ENCODE results near the gene SYT7.

GRCh38 chr11:61480261-61480993 lies 100.4 kb downstream of the SYT7 start:
- no peak for TF ChIP-seq POLR2AphosphoS5 (IDR thresholded peaks at IDR 0.05; ENCODE audit: low read depth, low read length)
- TF ChIP-seq, protein P1, sequence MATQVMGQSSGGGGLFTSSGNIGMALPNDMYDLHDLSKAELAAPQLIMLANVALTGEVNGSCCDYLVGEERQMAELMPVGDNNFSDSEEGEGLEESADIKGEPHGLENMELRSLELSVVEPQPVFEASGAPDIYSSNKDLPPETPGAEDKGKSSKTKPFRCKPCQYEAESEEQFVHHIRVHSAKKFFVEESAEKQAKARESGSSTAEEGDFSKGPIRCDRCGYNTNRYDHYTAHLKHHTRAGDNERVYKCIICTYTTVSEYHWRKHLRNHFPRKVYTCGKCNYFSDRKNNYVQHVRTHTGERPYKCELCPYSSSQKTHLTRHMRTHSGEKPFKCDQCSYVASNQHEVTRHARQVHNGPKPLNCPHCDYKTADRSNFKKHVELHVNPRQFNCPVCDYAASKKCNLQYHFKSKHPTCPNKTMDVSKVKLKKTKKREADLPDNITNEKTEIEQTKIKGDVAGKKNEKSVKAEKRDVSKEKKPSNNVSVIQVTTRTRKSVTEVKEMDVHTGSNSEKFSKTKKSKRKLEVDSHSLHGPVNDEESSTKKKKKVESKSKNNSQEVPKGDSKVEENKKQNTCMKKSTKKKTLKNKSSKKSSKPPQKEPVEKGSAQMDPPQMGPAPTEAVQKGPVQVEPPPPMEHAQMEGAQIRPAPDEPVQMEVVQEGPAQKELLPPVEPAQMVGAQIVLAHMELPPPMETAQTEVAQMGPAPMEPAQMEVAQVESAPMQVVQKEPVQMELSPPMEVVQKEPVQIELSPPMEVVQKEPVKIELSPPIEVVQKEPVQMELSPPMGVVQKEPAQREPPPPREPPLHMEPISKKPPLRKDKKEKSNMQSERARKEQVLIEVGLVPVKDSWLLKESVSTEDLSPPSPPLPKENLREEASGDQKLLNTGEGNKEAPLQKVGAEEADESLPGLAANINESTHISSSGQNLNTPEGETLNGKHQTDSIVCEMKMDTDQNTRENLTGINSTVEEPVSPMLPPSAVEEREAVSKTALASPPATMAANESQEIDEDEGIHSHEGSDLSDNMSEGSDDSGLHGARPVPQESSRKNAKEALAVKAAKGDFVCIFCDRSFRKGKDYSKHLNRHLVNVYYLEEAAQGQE (IDR thresholded peaks at IDR 0.05; ENCODE audit: insufficient read depth in 1 of 2, low read depth in 2 of 2, low read length in 2 of 2), result no peak
- no peak for TF ChIP-seq SIN3A (IDR thresholded peaks at IDR 0.05; ENCODE audit: borderline replicate concordance, insufficient read depth, low read length)

Measured in PFSK-1 (cell line).